Fibroblast of lung (primary cell): Measurements from ENCODE around the gene RASL11B.

Source experiments
- EZH2 ChIP-seq: IDR thresholded peaks from 2 replicates; pipeline ENCODE4 v1.5.1; 2012; ENCODE audit warnings: low read length, control low read depth, mild to moderate bottlenecking; ENCODE audit errors: missing control alignments
- TF ChIP-seq, protein P1 (sequence below), 2 donors: IDR thresholded peaks in 1 of 2; conservative IDR thresholded peaks in 1 of 2; 1 replicate in 1 of 2; 2 replicates in 1 of 2; pipeline ENCODE4 v1.5.1; 2011 to 2012; ENCODE audit warnings: low read length in 2 of 2, control low read depth in 1 of 2, inconsistent platforms in 1 of 2, low read depth in 1 of 2, mild to moderate bottlenecking in 1 of 2

GRCh38 chr4:52894443-52894842 is 32.3 kb downstream of the RASL11B start:
- TF ChIP-seq, protein P1, sequence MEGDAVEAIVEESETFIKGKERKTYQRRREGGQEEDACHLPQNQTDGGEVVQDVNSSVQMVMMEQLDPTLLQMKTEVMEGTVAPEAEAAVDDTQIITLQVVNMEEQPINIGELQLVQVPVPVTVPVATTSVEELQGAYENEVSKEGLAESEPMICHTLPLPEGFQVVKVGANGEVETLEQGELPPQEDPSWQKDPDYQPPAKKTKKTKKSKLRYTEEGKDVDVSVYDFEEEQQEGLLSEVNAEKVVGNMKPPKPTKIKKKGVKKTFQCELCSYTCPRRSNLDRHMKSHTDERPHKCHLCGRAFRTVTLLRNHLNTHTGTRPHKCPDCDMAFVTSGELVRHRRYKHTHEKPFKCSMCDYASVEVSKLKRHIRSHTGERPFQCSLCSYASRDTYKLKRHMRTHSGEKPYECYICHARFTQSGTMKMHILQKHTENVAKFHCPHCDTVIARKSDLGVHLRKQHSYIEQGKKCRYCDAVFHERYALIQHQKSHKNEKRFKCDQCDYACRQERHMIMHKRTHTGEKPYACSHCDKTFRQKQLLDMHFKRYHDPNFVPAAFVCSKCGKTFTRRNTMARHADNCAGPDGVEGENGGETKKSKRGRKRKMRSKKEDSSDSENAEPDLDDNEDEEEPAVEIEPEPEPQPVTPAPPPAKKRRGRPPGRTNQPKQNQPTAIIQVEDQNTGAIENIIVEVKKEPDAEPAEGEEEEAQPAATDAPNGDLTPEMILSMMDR (conservative IDR thresholded peaks at IDR 0.05 in 1 of 2, IDR thresholded peaks at IDR 0.05 in 1 of 2; ENCODE audit: low read depth in 1 of 2, low read length in 2 of 2) = no peak
- TF ChIP-seq EZH2 = no peak
